ENCODE measurements around the gene CIAPIN1. TPM values are rescaled to one million over a fixed set of nuclear protein-coding genes. Genes with fewer than 3 reads are reported as not detected.

CIAPIN1 gene
- total and polyA plus RNA-seq, 8 donors: 48.6 to 87.7 (median 74.6) TPM

DNA sequence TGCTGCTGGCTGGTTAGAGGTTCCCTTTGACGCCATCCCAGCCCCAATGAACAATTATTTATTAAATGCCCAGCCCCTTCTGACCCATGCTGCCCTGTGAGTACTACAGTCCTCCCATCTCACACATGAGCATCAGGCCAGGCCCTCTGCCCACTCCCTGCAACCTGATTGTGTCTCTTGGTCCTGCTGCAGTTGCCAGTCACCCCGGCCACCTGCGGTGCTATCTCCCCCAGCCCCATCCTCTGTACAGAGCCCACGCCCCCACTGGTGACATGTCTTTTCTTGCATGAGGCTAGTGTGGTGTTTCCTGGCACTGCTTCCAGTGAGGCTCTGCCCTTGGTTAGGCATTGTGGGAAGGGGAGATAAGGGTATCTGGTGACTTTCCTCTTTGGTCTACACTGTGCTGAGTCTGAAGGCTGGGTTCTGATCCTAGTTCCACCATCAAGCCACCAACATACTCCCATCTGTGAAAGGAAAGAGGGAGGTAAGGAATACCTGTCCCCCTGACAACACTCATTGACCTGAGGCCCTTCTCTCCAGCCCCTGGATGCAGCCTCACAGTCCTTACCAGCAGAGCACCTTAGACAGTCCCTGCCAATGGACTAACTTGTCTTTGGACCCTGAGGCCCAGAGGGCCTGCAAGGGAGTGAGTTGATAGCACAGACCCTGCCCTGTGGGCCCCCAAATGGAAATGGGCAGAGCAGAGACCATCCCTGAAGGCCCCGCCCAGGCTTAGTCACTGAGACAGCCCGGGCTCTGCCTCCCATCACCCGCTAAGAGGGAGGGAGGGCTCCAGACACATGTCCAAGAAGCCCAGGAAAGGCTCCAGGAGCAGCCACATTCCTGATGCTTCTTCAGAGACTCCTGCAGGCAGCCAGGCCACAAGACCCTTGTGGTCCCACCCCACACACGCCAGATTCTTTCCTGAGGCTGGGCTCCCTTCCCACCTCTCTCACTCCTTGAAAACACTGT, 63.6 kb downstream of the CIAPIN1 start:
- intact Hi-C loops (cut with DNase I): no loop called here
- TF ChIP-seq, protein P1, sequence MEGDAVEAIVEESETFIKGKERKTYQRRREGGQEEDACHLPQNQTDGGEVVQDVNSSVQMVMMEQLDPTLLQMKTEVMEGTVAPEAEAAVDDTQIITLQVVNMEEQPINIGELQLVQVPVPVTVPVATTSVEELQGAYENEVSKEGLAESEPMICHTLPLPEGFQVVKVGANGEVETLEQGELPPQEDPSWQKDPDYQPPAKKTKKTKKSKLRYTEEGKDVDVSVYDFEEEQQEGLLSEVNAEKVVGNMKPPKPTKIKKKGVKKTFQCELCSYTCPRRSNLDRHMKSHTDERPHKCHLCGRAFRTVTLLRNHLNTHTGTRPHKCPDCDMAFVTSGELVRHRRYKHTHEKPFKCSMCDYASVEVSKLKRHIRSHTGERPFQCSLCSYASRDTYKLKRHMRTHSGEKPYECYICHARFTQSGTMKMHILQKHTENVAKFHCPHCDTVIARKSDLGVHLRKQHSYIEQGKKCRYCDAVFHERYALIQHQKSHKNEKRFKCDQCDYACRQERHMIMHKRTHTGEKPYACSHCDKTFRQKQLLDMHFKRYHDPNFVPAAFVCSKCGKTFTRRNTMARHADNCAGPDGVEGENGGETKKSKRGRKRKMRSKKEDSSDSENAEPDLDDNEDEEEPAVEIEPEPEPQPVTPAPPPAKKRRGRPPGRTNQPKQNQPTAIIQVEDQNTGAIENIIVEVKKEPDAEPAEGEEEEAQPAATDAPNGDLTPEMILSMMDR (IDR thresholded peaks at IDR 0.05): no peak
- H3K27me3 ChIP-seq: no peaks in the 10 kb centered on the region
- H3K36me3 ChIP-seq: peaks cover 0 to 9% of the 10 kb centered on the region in 2 donors
- no peaks in the 10 kb centered on the region for H3K9me3 ChIP-seq
- ATAC-seq (peak; percentile 45), DNase-seq (no peak)
- peak overlapping the region in 1 of 2 donors; percentile 28 for H3K27ac ChIP-seq
- H3K4me1 ChIP-seq: peaks cover 5 to 40% of the 10 kb centered on the region in 2 donors
- H3K4me3 ChIP-seq: no peak overlapping the region

DNA sequence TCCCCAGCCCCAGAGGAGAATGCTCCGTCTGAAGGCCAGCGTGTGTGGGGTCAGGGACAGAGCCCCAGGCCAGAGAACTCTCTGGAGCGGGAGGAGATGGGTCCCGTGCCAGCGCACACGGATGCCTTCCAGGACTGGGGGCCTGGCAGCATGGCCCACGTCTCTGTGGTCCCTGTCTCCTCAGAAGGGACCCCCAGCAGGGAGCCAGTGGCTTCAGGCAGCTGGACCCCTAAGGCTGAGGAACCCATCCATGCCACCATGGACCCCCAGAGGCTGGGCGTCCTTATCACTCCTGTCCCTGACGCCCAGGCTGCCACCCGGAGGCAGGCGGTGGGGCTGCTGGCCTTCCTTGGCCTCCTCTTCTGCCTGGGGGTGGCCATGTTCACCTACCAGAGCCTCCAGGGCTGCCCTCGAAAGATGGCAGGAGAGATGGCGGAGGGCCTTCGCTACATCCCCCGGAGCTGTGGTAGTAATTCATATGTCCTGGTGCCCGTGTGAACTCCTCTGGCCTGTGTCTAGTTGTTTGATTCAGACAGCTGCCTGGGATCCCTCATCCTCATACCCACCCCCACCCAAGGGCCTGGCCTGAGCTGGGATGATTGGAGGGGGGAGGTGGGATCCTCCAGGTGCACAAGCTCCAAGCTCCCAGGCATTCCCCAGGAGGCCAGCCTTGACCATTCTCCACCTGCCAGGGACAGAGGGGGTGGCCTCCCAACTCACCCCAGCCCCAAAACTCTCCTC, 64.5 kb downstream of the CIAPIN1 start:
- Histone ChIP-seq H3K27ac (no peak overlapping the region), H3K4me1 (peaks cover 5 to 32% of the 10 kb centered on the region in 2 donors), H3K4me3 (no peak overlapping the region), H3K27me3 (no peaks in the 10 kb centered on the region), H3K9me3 (no peaks in the 10 kb centered on the region), H3K36me3 (peaks cover 0 to 9% of the 10 kb centered on the region in 2 donors)
- intact Hi-C loops (cut with DNase I): no loop called here
- no peak for ATAC-seq
- no peak for DNase-seq
- TF ChIP-seq, protein P1 (IDR thresholded peaks at IDR 0.05): no peak

DNA sequence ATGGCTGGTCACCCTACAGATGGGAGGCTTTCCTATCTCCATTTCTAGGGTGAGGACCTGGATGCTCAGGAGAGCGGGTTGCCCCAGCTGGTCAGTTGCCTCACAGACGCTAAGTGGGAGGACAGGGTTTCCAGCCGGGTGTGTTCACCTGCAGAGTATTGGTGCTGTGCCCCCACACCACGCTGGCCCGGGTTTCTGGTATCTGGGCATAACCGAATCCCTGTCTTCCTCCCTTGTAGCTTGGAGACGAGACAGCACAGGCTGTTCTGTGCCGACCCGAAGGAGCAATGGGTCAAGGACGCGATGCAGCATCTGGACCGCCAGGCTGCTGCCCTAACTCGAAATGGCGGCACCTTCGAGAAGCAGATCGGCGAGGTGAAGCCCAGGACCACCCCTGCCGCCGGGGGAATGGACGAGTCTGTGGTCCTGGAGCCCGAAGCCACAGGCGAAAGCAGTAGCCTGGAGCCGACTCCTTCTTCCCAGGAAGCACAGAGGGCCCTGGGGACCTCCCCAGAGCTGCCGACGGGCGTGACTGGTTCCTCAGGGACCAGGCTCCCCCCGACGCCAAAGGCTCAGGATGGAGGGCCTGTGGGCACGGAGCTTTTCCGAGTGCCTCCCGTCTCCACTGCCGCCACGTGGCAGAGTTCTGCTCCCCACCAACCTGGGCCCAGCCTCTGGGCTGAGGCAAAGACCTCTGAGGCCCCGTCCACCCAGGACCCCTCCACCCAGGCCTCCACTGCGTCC, 65.2 kb downstream of the CIAPIN1 start:
- no peak for ATAC-seq
- peaks cover 5 to 29% of the 10 kb centered on the region in 2 donors for H3K4me1 ChIP-seq

DNA sequence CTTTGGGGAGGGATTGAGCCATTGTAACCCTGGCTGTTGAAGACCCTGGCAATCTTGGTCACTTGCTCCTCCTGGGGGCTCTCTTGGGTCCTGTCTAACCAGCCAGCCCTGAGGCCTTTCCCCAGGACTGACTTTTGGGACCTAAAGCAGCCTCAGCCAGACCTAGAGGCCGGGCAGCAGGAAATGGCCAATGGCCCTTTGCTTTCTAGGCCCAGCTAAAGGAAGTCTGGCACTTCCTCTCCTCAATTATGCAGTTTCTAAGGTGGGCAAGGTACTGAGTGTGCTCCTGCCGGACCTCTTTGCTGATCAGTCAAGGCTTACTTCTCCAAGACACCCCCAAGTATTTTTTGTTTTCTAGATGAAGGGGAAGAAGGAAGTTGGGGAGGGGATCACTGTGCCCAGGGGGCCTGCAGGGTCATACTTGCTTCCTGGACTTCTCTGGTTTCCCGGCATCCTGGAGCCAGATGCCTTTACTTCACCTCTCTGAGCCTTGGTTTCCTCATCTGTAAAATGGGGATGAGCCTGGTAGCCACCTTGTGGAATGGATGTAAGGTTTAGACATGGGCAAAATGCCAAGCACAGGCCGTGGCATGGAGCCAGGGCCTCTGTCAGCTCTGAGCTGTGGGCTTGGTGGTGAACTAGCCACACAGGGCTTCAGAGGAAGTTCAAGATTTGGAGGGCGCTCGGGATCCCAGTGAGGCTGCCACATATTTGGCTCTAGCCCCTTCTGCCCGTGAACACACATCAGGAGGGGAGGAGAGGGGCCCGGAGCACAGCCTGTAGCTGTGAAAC, 66.3 kb downstream of the CIAPIN1 start:
- ATAC-seq (no peak), DNase-seq (no peak)
- Histone ChIP-seq H3K9me3 (no peaks in the 10 kb centered on the region), H3K4me1 (peaks cover 5 to 29% of the 10 kb centered on the region in 2 donors), H3K27me3 (no peaks in the 10 kb centered on the region), H3K27ac (no peak overlapping the region), H3K36me3 (peaks cover 0 to 9% of the 10 kb centered on the region in 2 donors), H3K4me3 (no peak overlapping the region)
- TF ChIP-seq, protein P1 (IDR thresholded peaks at IDR 0.05): no peak
- intact Hi-C loops (cut with DNase I): no loop called here

More for the DNA sequence above, 65.2 kb downstream of the CIAPIN1 start:
- no peak overlapping the region for H3K27ac ChIP-seq
- intact Hi-C loops (cut with DNase I): no loop called here
- H3K27me3 ChIP-seq: no peaks in the 10 kb centered on the region
- H3K36me3 ChIP-seq: peaks cover 0 to 9% of the 10 kb centered on the region in 2 donors
- H3K9me3 ChIP-seq: no peaks in the 10 kb centered on the region
- no peak for DNase-seq
- no peak overlapping the region for H3K4me3 ChIP-seq
- TF ChIP-seq, protein P1 (IDR thresholded peaks at IDR 0.05): no peak

Measured in left lung (tissue), 10 donors.